Myocyte (in vitro differentiated cells): ENCODE results near the gene RIMBP2. TPM values are rescaled to one million over a fixed set of nuclear protein-coding genes. Genes with fewer than 3 reads are reported as not detected.
"Not testable (repeated sequence)": the region's sequence is repeated elsewhere in the genome, so short reads cannot be mapped to it uniquely, and the experiment has no call there.

Experiments used
- DNase-seq: peaks from one replicate; pipeline ENCODE4 v3.0.0-alpha.2; 2012; ENCODE audit warnings: low read depth
- polyA plus RNA-seq: library from polyadenylated mRNA; unstranded; fragments of >200 nt; gene quantifications from one replicate; pipeline ENCODE4 v1.2.1, GENCODE V29; 2012; ENCODE audit warnings: missing spikeins
- total RNA-seq: library from RNA; depleted of rRNA; stranded (reverse); fragments of >200 nt; gene quantifications from 2 replicates; pipeline ENCODE4 v1.2.3, GENCODE V29; 2014

Gene RIMBP2, protein sequence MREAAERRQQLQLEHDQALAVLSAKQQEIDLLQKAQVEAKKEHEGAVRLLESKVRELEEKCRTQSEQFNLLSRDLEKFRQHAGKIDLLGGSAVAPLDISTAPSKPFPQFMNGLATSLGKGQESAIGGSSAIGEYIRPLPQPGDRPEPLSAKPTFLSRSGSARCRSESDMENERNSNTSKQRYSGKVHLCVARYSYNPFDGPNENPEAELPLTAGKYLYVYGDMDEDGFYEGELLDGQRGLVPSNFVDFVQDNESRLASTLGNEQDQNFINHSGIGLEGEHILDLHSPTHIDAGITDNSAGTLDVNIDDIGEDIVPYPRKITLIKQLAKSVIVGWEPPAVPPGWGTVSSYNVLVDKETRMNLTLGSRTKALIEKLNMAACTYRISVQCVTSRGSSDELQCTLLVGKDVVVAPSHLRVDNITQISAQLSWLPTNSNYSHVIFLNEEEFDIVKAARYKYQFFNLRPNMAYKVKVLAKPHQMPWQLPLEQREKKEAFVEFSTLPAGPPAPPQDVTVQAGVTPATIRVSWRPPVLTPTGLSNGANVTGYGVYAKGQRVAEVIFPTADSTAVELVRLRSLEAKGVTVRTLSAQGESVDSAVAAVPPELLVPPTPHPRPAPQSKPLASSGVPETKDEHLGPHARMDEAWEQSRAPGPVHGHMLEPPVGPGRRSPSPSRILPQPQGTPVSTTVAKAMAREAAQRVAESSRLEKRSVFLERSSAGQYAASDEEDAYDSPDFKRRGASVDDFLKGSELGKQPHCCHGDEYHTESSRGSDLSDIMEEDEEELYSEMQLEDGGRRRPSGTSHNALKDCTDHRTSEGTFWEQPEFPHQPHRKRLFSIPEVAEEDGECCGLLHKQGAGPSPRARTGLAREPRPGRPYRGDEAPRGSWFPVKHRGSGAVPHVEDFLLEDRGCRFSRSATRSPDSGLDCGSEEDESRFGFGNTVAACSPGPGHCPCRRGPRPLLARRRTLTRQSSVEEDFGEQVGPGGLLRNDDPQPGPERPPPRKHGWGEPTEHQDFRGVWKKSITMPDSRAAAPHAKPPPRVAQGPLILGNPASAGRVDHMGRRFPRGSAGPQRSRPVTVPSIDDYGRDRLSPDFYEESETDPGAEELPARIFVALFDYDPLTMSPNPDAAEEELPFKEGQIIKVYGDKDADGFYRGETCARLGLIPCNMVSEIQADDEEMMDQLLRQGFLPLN (N-terminal part only)
- total RNA-seq = not detected in 2 replicates
- not detected for polyA plus RNA-seq

DNA sequence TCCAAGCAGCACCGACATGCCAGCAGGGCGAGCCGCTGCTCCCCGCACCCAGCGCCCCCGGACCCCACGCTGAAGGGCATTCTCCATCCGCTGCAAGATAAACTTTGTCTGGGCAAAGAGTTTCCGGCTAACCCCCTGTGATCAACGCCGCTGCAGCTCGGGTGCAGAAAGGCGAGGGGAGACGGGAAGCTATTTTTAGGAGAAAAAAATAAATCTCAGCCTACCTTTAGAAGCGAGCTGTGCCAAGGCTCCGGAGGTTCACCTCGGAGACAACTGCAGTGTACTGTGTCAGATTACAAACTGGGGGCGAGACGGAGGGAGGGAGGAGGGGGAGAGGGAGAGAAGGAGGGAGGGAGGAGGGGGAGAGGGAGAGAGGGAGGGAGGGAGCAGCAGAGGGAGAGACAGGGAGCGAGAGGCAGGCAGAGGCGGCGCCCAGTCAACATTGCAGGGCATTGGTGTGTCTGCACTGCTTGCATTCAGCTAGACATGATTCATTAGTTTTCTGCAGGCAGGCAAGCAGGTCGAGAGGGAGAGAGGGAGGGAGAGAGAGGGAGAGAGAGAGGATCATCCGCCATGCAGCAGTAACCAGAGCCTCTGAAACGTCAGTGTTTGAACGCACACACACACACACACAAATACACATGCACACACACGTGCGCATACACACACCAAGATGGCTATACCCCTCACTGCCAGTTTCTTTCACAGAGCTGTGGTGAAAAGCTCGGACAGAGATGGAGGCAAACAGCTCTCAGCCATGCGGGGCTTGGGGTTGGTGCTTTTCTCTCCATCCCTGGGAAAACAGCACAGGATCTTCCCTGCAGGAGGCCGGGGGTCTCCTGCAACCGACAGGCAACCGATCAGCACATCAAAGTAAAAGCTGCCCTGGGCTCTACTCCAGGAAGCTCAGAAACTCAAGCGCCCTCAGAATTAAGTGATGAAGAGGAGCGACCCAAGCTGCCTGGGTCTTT is at the start of gene RIMBP2:
RIMBP2 (minus strand) TSS at position 302 of the 971 bp plus-strand sequence. CDS start 237,286 bp downstream, outside the sequence.
- DNase-seq = no peak

DNA sequence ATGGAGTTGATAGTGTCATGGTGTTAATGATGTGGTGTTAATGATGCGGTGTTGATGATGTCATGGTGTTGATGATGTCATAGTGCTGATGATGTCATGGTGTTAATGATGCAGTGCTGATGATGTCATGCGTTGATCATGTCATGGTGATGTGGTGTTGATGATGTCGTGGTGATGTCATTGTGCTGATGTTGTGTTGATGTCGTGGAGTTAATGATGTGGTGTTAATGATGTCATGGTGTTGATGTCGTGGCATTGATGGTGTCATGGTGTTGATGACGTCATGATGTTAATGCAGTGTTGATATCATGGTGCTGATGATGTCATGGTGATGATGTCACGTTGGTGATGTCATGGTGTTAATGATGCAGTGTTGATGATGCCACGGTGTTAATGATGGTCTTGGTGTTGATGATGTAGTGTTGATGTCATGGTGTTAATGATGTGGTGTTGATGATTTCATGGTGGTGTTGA is 49.1 kb upstream of the RIMBP2 start:
- no peak for DNase-seq

DNA sequence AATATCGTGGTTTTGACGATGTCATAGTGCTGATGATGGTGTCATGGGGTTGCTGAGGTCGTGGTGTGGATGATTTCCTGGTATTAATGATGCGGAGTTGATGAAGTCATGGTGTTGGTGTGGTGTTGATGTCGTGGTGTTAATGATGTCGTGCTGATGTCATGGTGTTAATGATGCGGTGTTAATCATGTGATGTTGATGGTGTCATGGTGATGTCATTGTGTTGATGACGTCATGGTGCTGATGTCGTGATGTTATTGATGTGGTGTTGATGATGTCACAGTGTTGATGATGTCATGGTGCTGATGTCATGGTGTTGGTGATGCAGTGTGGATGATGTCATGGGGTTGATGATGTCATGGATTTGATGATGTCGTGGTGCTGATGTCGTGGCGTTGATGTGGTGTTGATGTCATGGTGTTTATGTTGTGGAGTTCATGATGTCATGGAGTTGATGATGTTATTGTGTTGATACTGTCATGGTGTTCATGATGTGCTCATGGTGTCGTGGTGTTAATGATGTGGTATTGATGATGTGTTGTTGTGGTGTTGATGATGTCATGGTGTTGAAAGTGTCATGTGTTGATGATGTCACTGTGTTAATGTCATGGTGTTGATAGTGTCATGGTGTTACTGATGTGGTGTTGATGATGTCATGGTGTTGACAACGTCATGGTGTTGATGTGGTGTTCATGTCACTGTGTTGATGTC is 48.5 kb upstream of the RIMBP2 start:
- DNase-seq = no peak

DNA sequence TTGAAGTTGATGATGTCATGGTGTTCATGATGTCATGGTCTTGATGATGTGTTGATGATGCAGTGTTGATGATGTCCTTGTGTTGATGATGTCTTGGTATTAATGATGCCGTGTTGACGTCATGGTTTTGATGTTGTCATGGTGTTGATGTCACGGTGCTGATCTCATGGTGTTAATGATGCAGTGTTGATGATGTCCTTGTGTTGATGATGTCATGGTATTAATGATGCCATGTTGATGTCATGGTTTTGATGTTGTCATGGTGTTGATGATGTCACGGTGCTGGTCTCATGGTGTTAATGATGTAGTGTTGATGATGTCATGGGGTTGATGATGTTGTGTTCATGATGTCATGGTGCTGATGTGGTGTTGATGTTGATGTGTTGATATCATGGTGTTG is 48.0 kb upstream of the RIMBP2 start:
- no peak for DNase-seq

DNA sequence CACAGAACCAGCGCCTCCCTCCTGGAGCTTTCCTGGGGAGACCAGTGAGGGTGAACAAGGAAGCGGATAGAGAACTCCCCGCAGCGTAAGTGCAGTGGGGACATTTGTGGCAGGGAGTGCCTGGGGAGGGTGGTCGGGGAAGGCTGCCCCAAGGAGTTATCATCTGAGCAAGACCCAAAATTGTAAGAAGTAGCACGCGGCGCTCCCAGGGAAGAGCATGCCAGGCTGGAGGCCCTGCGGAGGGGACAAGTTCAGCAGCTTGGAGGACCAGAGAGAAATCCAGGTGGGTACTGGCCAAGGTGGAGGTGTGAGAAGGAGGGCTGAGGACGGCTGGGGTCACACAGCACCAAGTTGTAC is 46.2 kb upstream of the RIMBP2 start:
- no peak for DNase-seq

DNA sequence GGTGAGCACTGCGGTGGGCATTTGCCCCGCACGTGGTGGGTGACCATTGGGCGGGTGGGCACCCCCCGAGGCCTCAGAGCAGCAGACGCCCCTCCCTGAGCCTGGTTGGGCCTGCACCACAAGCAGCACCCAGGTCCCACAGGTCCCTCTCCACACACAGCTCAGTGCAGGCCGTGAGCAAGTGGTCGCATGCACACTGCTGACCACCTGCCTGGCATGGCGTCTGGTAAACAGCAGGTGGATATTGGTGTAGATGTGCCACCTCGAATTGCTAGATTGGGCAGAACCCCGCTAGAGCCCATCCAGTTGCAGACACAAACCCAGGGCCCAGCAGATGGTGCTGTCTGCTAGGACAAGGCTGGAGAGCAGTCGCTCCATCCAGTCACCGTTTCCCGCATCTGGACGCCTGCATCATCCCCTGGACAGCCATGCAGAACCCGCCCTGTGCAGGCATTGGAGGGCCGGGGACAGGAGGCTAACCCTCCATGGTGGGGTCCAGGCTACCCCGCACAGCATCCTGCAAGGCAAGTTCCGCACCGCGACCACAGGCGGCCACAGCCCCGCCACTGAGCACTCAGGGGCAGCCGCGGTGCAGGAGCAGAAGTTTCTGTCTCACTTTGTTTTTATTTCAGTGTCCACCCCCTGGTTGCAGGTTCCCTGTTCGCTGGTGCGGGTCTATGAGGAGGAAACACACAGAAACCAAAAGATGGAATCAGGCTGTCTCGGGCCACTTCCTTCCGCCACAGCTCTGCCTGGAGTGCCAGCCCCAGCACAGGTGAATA is 45.6 kb upstream of the RIMBP2 start:
- peak; percentile 29 for DNase-seq

DNA sequence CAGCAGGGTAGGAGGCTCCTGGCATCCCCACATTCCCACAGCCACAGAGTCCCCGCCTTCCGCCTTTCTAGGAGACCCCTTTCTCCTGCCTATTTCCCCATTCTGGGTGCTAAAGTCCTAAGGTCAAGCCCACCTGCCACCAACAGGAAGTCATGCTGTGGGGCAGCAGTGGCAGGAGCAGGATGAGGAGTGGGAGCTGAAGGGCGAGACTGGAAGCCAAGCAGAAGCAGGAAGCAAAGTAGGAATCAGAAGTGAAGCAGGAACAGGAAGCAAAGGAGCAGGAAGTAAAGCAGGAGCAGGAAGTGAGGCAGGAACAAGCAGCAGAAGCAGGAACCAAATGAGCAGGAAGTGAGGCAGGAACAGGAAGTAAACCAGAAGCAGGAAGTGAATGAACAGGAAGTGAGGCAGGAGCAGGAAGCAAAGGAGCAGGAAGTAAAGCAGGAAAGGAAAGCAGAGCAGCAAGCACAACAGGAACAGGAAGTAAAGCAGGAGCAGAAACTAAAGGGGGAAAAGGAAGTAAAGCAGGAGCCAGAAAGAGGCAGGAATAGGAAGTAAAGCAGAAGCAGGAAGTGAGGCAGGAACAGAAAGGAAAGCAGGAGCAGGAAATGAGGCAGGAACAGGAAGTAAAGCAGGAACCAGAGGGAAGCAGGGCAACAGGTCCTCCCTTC is 38.3 kb upstream of the RIMBP2 start:
- DNase-seq = no peak

DNA sequence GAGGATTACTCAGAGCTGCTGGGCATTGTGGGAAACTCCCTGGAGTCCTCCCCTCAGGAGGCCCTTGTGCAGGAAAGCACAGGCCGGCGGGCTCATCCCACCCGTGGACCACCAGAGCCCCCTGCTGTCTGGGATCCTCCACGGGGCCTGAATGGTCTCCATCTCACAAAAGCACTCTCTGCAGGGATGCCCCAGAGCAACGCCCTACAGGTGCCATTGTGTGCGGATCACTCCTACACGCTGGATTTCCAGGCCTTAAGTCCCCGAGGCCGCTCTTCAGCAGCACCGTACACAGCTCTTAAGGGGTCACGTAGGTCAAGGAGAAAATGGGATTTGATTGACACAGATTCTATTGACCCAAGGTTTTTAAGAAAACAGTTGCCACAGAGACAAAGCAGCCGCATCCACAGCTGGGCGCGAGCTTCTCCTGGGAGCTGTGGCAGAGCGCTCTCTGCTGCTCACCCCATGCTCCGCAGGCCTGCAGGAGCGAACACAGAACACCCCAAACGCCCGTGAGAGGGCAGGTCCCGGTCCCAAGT is 36.7 kb upstream of the RIMBP2 start:
- no peak for DNase-seq

DNA sequence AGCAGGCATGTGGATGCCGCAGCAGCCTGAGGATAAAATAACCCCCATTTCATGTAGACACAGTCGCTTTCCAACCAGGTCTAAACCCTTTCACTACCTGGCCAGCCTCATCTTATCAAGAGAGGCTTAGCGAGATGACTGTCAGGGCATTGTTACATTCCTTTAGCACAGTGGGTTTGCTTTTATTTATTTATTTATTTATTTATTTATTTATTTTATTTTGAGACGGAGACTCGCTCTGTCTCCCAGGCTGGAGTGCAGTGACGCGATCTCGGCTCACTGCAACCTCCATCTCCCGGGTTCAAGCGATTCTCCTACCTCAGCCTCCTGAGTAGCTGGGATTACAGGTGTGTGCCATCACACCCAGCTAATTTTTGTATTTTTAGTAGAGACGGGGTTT is 35.9 kb upstream of the RIMBP2 start:
- not testable (repeated sequence) for DNase-seq

DNA sequence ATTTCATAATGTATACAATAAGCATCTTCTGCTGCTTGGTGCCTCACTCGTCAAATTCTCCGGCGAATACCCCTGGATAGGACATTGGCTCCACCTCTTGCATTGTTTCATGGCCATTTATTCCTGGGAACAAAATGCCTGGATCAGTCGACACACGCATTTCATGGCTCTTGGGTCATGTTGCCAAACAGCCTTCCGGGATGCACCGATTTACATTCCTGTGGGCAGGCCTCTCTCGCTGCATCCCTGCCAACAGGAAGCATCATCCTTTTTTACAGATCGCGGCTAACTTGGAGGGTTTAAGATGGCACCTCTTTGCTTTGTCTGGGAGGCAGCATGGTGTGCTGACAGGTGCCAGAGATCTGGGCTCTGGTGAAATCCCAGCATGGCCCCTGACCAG is 32.7 kb upstream of the RIMBP2 start:
- DNase-seq = no peak

DNA sequence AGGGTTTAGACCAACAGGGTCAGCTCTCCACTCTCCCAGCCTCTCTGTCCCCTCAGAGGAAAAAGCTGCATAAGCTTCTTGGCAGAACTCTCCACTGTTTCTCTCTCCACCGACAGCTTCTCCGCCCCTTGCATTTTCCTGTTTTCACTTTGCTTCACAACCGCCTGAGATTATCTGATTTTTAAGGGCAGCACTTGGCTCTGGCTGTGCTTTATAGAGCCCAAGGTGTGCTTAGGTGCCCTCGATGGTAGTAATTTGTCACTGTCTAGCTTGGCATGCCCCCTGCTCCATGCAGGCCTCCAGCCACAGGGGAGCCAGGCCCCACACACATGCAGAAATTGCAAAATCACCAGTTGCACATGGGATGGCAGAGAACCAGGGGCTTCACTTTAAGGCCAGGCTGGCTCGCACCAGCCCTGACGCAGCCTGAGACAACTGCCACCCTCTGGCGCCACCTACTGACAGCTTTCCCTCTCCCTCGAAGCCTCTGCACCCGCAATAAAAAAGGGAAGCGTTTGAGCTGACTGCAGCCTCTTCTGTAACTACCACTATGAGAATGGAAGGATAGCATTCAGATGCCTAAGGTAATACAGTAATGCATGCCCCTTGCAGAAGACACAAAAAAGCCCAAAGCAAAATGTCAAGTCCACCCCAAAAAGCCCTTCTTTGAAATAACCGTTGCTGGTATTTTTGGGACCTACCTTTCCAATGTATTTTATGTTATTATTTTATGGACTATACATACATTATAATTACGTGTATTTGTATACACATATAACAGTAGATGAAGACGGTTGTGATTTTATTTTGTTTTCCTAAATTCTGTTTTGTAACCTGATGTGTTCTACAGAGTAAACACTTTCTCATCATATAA is 32.0 kb upstream of the RIMBP2 start:
- DNase-seq = peak; percentile 78

DNA sequence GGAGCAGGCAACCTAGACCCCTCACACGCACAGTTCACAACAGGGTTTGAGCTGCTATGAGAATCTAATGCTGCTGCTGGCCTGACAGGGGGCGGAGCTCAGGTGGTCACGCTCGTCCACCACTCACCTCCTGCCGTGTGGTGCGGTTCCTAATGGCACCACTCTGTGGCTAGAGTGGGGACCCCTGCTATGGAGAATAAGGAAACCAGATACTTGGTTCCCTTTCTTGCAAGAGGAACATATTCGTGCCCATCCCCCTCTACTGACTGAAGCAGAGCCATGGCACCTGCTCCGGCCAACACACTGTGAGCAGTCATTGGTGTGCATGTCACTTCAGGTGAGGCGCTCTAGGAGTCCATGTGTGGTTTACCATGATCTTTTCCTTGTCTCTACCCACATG is 30.4 kb upstream of the RIMBP2 start:
- no peak for DNase-seq

DNA sequence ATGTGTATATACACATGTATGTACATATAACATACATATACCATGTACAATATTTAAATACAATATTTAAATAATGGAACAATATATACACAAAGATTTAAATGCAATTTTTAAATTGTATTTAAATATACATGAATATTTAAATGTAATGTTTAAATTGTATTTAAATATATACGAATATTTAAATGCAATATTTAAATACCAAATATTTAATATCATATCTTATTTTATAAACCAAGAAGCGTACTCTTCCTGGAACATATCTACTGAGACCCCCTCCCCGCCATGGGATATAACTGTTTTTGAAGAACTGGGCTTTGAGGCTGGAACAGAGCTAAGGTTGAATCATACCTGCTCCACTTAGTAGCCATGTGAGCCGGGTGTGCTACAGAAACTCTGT is 29.8 kb upstream of the RIMBP2 start:
- DNase-seq = no peak

DNA sequence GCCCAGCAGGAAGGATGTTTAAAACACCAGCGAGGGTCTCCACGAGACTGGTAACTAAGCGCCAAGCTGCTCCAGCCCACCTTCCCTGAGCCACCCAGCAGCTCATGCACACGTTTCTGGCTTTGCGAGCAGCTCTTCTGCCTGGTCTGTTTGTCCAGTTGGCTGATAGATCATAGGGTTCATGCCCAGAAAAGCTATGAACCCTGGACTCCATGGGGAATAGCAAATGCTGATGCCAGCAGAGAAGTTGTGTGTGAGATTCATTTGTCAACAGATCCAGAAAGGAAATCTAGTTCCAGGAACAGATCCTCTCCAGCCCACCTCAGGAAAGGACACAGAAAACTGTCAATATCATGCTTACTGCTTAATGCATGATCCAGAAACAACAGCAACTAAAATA is 28.2 kb upstream of the RIMBP2 start:
- DNase-seq = no peak

DNA sequence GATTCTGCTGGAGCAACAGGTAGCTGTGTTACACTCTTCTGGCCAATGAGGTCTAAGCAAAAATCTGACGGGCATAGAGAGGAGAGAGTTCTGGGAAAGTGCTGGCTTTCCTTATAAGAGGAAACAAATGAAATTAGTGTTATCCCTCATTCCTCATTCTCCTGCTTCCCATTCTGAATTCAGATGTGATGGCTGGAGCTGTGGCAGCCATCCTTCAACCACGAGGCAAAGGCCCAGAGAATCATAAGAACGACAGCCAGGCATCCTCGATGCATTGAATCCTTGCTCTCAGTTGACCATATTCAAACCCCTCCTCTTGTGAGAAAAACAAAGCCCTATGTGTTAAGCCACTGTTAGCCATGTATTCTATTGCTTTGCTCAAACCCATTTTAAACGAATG is 27.5 kb upstream of the RIMBP2 start:
- DNase-seq = no peak

DNA sequence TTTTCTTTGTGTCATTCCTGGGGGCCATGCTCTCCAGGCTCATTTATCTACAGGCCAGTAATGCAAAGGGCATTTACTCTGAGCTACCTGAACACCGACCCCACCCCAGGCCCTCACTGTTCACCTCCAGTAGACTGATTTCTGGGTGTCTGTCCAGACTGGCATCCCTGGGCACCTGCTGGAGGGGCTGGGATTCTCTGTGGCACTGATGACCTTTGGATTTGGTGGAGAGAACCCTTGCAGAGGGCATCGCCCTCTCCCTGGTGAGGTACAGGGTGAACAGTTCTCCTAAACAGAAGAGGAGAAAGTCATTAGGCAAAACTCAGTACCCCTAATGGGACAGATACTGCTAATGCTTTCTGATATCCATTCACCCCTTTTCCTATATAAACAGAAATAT is 27.1 kb upstream of the RIMBP2 start:
- no peak for DNase-seq

DNA sequence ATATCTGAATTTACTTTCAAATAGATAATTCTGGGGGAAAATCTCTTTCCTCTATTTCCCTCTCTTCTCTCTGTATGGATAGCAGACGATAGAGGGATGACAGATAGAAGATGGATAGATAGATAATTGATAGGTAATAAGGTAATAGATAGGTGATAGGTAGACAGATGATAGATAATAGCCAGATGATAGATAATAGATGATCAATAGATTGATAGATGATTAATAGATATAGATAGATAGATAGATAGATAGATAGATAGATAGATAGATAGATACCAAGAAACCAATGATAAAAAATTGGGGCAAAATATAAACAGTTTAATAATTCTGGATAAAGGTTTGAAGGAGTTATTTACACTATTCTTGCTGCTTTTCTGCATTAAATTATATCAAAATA is 26.6 kb upstream of the RIMBP2 start:
- DNase-seq = no peak
